ENCODE results near the gene REEP1.

DNA sequence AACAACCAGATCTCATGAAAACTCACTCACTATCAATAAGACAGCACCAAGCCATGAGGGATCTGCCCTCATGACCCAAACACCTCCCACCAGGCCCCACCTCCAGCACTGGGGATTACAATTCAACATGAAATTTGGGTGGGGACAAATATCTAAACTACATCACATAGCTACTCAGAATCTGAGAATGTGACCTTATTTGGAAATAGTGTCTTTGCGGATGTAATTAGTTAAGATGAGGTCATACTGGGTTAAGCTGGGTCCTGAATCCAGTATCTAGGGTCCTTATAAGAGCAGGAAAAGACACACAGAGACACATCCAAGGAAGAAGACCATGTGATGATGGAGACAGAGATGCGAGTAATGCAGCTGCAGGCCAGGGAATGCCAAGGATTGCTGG is 27.5 kb upstream of the REEP1 start:
- no peak for TF ChIP-seq POLR2A (IDR thresholded peaks at IDR 0.05; ENCODE audit: low read depth)
- TF ChIP-seq, protein P1, sequence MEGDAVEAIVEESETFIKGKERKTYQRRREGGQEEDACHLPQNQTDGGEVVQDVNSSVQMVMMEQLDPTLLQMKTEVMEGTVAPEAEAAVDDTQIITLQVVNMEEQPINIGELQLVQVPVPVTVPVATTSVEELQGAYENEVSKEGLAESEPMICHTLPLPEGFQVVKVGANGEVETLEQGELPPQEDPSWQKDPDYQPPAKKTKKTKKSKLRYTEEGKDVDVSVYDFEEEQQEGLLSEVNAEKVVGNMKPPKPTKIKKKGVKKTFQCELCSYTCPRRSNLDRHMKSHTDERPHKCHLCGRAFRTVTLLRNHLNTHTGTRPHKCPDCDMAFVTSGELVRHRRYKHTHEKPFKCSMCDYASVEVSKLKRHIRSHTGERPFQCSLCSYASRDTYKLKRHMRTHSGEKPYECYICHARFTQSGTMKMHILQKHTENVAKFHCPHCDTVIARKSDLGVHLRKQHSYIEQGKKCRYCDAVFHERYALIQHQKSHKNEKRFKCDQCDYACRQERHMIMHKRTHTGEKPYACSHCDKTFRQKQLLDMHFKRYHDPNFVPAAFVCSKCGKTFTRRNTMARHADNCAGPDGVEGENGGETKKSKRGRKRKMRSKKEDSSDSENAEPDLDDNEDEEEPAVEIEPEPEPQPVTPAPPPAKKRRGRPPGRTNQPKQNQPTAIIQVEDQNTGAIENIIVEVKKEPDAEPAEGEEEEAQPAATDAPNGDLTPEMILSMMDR (IDR thresholded peaks at IDR 0.05): no peak

Measured in esophagus muscularis mucosa (tissue), 3 donors.